NB4 (cell line): ENCODE data around the gene KRT16.

Source experiments
- POLR2A ChIP-seq: IDR thresholded peaks from 2 replicates; pipeline ENCODE4 v1.6.1; 2011; ENCODE audit warnings: mild to moderate bottlenecking; ENCODE audit not compliant: insufficient read length; ENCODE audit errors: extremely low read depth
- TF ChIP-seq, protein P1 (sequence below): IDR thresholded peaks from one replicate; pipeline ENCODE4 v1.5.1; 2012; ENCODE audit warnings: low read depth, low read length
- TF ChIP-seq, protein P2 (sequence below): IDR thresholded peaks from 2 replicates; pipeline ENCODE4 v1.6.1; 2011; ENCODE audit warnings: low read depth, low read length

- TF ChIP-seq, protein P1, sequence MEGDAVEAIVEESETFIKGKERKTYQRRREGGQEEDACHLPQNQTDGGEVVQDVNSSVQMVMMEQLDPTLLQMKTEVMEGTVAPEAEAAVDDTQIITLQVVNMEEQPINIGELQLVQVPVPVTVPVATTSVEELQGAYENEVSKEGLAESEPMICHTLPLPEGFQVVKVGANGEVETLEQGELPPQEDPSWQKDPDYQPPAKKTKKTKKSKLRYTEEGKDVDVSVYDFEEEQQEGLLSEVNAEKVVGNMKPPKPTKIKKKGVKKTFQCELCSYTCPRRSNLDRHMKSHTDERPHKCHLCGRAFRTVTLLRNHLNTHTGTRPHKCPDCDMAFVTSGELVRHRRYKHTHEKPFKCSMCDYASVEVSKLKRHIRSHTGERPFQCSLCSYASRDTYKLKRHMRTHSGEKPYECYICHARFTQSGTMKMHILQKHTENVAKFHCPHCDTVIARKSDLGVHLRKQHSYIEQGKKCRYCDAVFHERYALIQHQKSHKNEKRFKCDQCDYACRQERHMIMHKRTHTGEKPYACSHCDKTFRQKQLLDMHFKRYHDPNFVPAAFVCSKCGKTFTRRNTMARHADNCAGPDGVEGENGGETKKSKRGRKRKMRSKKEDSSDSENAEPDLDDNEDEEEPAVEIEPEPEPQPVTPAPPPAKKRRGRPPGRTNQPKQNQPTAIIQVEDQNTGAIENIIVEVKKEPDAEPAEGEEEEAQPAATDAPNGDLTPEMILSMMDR = no peak
- TF ChIP-seq POLR2A = no peak
- TF ChIP-seq, protein P2, sequence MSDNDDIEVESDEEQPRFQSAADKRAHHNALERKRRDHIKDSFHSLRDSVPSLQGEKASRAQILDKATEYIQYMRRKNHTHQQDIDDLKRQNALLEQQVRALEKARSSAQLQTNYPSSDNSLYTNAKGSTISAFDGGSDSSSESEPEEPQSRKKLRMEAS = no peak
Measured at GRCh38 chr17:41581366-41582060, 31.1 kb downstream of the KRT16 start.
